ENCODE results near the gene COL9A2. TPM values are rescaled to one million over a fixed set of nuclear protein-coding genes. Genes with fewer than 3 reads are reported as not detected.

The COL9A2 gene
- total RNA-seq, 1 experiment from 2014 or later = 3.0 TPM

DNA sequence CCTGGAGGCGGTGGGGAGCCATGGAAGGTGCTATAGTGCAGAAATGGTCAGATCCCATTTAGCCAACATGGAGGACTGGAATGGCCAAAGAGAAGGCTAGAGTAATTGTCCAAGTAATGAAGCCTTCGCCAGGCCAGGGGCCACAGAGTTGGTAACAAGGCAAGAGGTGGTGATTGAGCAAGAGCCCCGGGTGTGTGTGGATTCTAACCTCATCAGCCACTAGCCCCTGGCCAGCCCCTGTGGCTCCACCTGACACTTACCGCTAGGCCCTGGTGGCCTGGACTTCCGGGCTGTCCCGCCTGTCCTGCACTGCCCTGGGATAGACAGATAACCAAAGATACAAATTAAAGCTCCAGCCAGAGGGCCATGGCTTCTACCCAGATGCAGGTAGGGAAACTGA lies 9.9 kb downstream of the COL9A2 start:
- CTCF ChIA-PET = no interaction called here

DNA sequence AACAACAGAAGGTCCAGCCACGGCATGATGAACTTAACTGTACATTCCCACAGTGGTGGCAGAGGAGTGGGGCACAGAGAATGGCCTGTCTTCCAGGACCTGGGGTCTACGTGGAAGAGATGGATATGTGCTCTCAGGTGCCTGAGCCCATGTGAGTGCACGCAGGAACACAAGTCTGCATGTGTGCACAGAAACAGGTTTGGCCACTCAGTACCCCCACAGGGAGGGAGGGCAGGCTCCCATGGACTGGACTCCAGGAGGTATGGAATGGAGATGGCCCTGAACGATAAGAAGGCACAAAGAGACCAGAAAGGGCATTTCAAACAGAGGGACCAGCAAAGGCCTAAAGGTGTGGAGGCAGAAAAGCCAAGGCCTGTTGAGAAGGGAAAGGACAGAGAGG lies 10.8 kb downstream of the COL9A2 start:
- Mint-ChIP-seq H3K9me3 (ENCODE audit: low read depth, unreplicated experiment) (no peaks in the 10 kb centered on the region), H3K27me3 (ENCODE audit: unreplicated experiment) (no peaks in the 10 kb centered on the region), H3K27ac (ENCODE audit: unreplicated experiment) (no peak overlapping the region), H3K4me3 (ENCODE audit: low read depth, unreplicated experiment) (no peak overlapping the region), H3K4me1 (ENCODE audit: low read depth, unreplicated experiment) (peaks cover 7% of the 10 kb centered on the region), H3K36me3 (ENCODE audit: insufficient read depth, unreplicated experiment) (no peaks in the 10 kb centered on the region)
- CTCF ChIA-PET = no interaction called here
- BruUV-seq (replicated peaks) = no TSS peak
- no peak for DNase-seq
- TF ChIP-seq, protein P1, sequence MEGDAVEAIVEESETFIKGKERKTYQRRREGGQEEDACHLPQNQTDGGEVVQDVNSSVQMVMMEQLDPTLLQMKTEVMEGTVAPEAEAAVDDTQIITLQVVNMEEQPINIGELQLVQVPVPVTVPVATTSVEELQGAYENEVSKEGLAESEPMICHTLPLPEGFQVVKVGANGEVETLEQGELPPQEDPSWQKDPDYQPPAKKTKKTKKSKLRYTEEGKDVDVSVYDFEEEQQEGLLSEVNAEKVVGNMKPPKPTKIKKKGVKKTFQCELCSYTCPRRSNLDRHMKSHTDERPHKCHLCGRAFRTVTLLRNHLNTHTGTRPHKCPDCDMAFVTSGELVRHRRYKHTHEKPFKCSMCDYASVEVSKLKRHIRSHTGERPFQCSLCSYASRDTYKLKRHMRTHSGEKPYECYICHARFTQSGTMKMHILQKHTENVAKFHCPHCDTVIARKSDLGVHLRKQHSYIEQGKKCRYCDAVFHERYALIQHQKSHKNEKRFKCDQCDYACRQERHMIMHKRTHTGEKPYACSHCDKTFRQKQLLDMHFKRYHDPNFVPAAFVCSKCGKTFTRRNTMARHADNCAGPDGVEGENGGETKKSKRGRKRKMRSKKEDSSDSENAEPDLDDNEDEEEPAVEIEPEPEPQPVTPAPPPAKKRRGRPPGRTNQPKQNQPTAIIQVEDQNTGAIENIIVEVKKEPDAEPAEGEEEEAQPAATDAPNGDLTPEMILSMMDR (IDR thresholded peaks at IDR 0.05; ENCODE audit: unreplicated experiment) = no peak
- intact Hi-C loops (cut with micrococcal nuclease; ENCODE audit: unreplicated experiment) = no loop called here

More for the DNA sequence above, 9.9 kb downstream of the COL9A2 start:
- Mint-ChIP-seq H3K36me3 (ENCODE audit: insufficient read depth, unreplicated experiment) (peaks cover 6% of the 10 kb centered on the region), H3K9me3 (ENCODE audit: low read depth, unreplicated experiment) (no peaks in the 10 kb centered on the region), H3K27ac (ENCODE audit: unreplicated experiment) (no peak overlapping the region), H3K27me3 (ENCODE audit: unreplicated experiment) (no peaks in the 10 kb centered on the region), H3K4me3 (ENCODE audit: low read depth, unreplicated experiment) (no peak overlapping the region), H3K4me1 (ENCODE audit: low read depth, unreplicated experiment) (peaks cover 8% of the 10 kb centered on the region)
- no peak for DNase-seq
- BruUV-seq (replicated peaks) = no TSS peak
- TF ChIP-seq, protein P1 (IDR thresholded peaks at IDR 0.05; ENCODE audit: unreplicated experiment) = no peak
- intact Hi-C loops (cut with micrococcal nuclease; ENCODE audit: unreplicated experiment) = no loop called here

DNA sequence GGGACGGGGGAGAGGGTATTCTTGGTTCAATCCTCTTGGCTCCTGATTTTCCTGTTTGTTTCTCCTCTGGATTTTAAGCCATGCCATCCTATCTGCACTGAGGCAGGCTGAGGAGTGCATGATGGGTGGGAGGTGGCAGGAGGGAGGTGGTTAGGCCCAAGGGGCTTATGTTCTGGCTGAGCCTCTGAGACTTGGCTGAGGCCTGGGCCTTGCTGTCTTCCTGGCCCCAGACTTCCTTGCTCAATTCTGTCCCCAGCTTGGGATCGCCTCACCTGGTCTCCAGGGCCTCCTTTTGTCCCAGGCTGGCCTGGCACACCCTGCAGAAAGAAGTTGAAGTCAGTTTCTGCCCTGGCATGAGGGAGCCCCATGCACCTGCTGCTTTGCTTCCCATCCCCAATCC lies 11.2 kb downstream of the COL9A2 start:
- H3K36me3 Mint-ChIP-seq (ENCODE audit: insufficient read depth, unreplicated experiment) = no peaks in the 10 kb centered on the region
- DNase-seq = no peak
- H3K4me1 Mint-ChIP-seq (ENCODE audit: low read depth, unreplicated experiment) = peaks cover 7% of the 10 kb centered on the region
- H3K27me3 Mint-ChIP-seq (ENCODE audit: unreplicated experiment) = no peaks in the 10 kb centered on the region
- CTCF ChIA-PET = no interaction called here
- TF ChIP-seq, protein P1 (IDR thresholded peaks at IDR 0.05; ENCODE audit: unreplicated experiment) = no peak
- no peak overlapping the region for H3K27ac Mint-ChIP-seq (ENCODE audit: unreplicated experiment)
- H3K4me3 Mint-ChIP-seq (ENCODE audit: low read depth, unreplicated experiment) = no peak overlapping the region
- BruUV-seq (replicated peaks) = no TSS peak
- H3K9me3 Mint-ChIP-seq (ENCODE audit: low read depth, unreplicated experiment) = no peaks in the 10 kb centered on the region
- intact Hi-C loops (cut with micrococcal nuclease; ENCODE audit: unreplicated experiment) = no loop called here

DNA sequence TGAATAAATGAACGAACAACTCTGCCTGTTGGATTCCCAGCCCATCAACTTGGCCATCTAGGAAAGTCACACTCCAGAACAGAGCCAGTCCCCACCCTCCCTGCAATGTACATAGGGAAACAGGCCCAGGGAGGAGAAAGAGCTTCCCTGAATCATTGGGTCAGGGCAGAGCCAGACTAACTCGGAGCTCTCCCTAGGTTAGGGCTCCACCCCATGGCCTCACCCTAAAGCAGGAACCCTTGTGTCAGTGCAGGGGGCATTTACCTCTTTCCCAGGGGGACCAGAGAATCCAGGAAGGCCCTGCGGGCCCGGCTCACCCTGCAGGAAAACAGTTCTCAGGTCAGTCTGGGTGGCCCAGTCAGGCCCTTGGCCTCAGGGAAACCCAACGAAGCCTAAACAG lies 11.6 kb downstream of the COL9A2 start:
- CTCF ChIA-PET = no interaction called here
- Mint-ChIP-seq H3K27me3 (ENCODE audit: unreplicated experiment) (no peaks in the 10 kb centered on the region), H3K36me3 (ENCODE audit: insufficient read depth, unreplicated experiment) (no peaks in the 10 kb centered on the region), H3K9me3 (ENCODE audit: low read depth, unreplicated experiment) (no peaks in the 10 kb centered on the region), H3K4me1 (ENCODE audit: low read depth, unreplicated experiment) (peaks cover 7% of the 10 kb centered on the region), H3K4me3 (ENCODE audit: low read depth, unreplicated experiment) (no peak overlapping the region), H3K27ac (ENCODE audit: unreplicated experiment) (no peak overlapping the region)
- DNase-seq = no peak
- intact Hi-C loops (cut with micrococcal nuclease; ENCODE audit: unreplicated experiment) = no loop called here
- no TSS peak for BruUV-seq (replicated peaks)
- TF ChIP-seq, protein P1 (IDR thresholded peaks at IDR 0.05; ENCODE audit: unreplicated experiment) = no peak
